Testis (tissue), 3 donors: ENCODE measurements around the gene SNTA1. TPM values are rescaled to one million over a fixed set of nuclear protein-coding genes. Genes with fewer than 3 reads are reported as not detected.
"Not testable (repeated sequence)": the region's sequence is repeated elsewhere in the genome, so short reads cannot be mapped to it uniquely, and the experiment has no call there.

ENCODE experiments used
- DNase-seq: peaks from one replicate; pipeline ENCODE4 v3.0.0-alpha.2; 2019
- H3K27ac ChIP-seq, 2 donors: fragments of 200-600 bp; sonication (generic); one replicate each; pipeline ENCODE4 v1.5.1; 2019
- H3K27me3 ChIP-seq: fragments of 200-600 bp; sonication (generic); one replicate; pipeline ENCODE4 v1.5.1; 2019
- H3K36me3 ChIP-seq: fragments of 200-600 bp; sonication (generic); one replicate; pipeline ENCODE4 v1.5.1; 2017; ENCODE audit warnings: low read depth; ENCODE audit errors: missing control alignments
- H3K4me1 ChIP-seq: fragments of 200-600 bp; sonication (generic); one replicate; pipeline ENCODE4 v1.5.1; 2019
- H3K4me3 ChIP-seq, 2 donors: fragments of 200-600 bp; sonication (generic); one replicate each; pipeline ENCODE4 v1.5.1; 2017 to 2019
- H3K9me3 ChIP-seq: fragments of 200-600 bp; sonication (generic); one replicate; pipeline ENCODE4 v1.5.1; 2017
- POLR2A ChIP-seq: fragments of 450-650 bp; IDR thresholded peaks from one replicate; pipeline ENCODE4 v1.6.1; 2017; ENCODE audit warnings: antibody characterized with exemption, mild to moderate bottlenecking, moderate library complexity
- WGBS, 2 donors: methylation state at CpG; one replicate each; pipeline ENCODE4 v1.1.5; 2018; 5-methylcytosine and 5-hydroxymethylcytosine counted together
- intact Hi-C: fragments of 100-400 bp; cut with DNase I; formaldehyde crosslinking; loops from one replicate; pipeline ENCODE4 v1.15.1; 2023; ENCODE audit warnings: low total_unique reads
- polyA plus RNA-seq: library from polyadenylated mRNA; stranded (reverse); fragments of 350-450 nt; fragmentation: Illumina TruSeq; extraction: RNeasy Lipid Tissue Mini Kit (QIAGEN cat#74804); gene quantifications from one replicate; pipeline ENCODE4 v1.2.3, GENCODE V29; 2014; ENCODE audit warnings: low read depth, low replicate concordance; ENCODE audit not compliant: insufficient read depth
- total RNA-seq, 2 donors: library from RNA; depleted of rRNA; stranded (reverse); fragments of >200 nt; gene quantifications; one replicate each; pipeline ENCODE4 v1.2.3, GENCODE V29; 2016
- TF ChIP-seq, protein P1 (sequence below), 3 experiments: fragments of 450-650 bp in 2 of 3; fragments of 200-600 bp in 1 of 3; sonication (generic) in 1 of 3; IDR thresholded peaks; one replicate each; pipeline ENCODE4 v1.5.1; 2016 to 2019; ENCODE audit warnings: antibody characterized with exemption in 3 of 3, mild to moderate bottlenecking in 2 of 3, moderate library complexity in 1 of 3

Gene SNTA1
- total and polyA plus RNA-seq, 3 donors from 2014 or later, result 28.0 to 135 (median 96.8) TPM

- WGBS, 2 donors, result 76 to 78% methylated on average over 10 of the region's 10 CpGs
- no peaks in the 10 kb centered on the region for H3K36me3 ChIP-seq
- no peak overlapping the region for H3K27ac ChIP-seq
- no peaks in the 10 kb centered on the region for H3K9me3 ChIP-seq
- DNase-seq, result no peak
- peaks cover 14% of the 10 kb centered on the region for H3K4me1 ChIP-seq
- TF ChIP-seq POLR2A, result no peak
- TF ChIP-seq, protein P1, sequence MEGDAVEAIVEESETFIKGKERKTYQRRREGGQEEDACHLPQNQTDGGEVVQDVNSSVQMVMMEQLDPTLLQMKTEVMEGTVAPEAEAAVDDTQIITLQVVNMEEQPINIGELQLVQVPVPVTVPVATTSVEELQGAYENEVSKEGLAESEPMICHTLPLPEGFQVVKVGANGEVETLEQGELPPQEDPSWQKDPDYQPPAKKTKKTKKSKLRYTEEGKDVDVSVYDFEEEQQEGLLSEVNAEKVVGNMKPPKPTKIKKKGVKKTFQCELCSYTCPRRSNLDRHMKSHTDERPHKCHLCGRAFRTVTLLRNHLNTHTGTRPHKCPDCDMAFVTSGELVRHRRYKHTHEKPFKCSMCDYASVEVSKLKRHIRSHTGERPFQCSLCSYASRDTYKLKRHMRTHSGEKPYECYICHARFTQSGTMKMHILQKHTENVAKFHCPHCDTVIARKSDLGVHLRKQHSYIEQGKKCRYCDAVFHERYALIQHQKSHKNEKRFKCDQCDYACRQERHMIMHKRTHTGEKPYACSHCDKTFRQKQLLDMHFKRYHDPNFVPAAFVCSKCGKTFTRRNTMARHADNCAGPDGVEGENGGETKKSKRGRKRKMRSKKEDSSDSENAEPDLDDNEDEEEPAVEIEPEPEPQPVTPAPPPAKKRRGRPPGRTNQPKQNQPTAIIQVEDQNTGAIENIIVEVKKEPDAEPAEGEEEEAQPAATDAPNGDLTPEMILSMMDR (IDR thresholded peaks at IDR 0.05), result no peak
- H3K27me3 ChIP-seq, result no peaks in the 10 kb centered on the region
- H3K4me3 ChIP-seq, result no peak overlapping the region
- intact Hi-C loops, result no loop called here
Observed at GRCh38 chr20:33488201-33488600, 44.6 kb upstream of the SNTA1 start.

- DNase-seq, H3K36me3 ChIP-seq, intact Hi-C loops, H3K27ac ChIP-seq, H3K4me3 ChIP-seq, H3K4me1 ChIP-seq, H3K27me3 ChIP-seq, H3K9me3 ChIP-seq: not testable (repeated sequence)
- WGBS, 2 donors, result 91 to 94% methylated on average over 5 of the region's 5 CpGs
Observed at GRCh38 chr20:33483186-33483585, 39.6 kb upstream of the SNTA1 start.

DNA sequence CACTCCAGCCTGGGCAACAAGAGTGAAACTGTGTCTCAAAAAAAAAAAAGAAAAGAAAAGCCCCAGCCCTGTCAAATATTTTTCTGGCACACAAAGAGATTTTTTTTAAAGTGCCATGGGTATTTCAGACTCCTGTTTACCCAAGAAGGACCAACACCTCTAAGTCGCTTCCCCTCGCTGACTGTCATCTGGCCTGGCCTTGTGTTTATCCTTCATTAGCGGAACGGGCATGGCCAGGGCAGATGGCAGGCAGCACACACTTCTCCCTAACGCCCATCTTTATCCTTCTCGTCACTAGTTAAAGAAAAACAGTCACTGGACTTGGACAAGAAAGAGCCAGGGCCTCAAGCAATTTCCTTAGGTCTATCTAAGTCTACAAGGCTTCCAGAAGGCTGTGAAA lies 39.0 kb upstream of the SNTA1 start:
- Histone ChIP-seq H3K4me1 (no peaks in the 10 kb centered on the region), H3K4me3 (no peak overlapping the region), H3K27ac (no peak overlapping the region), H3K9me3 (no peaks in the 10 kb centered on the region), H3K27me3 (no peaks in the 10 kb centered on the region), H3K36me3 (no peaks in the 10 kb centered on the region)
- DNase-seq, result no peak
- TF ChIP-seq POLR2A, result no peak
- TF ChIP-seq, protein P1 (IDR thresholded peaks at IDR 0.05), result no peak
- intact Hi-C loops, result no loop called here
- WGBS, 2 donors, result 81 to 83% methylated on average over 6 of the region's 6 CpGs

DNA sequence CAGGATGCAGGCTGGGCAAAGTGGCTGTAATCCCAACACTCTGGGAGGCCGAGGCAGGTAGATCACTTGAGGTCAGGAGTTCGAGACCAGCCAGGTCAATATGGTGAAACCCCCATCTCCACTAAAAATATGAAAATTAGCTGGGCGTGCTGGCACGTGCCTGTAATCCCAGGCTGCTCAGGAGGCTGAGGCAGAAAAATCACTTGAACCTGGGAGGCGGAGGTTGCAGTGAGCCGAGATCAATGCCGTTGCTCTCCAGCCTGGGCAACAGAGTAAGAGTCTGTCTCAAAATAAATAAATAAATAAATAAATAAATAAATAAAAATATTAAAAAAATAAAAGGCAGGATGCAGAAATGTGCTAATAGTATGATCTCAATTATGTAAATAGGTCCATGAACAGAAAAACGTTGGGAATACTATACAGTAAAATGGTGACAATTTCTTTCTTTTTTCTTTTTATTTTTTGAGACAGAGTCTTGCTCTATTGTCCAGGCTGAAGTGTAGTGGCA lies 37.9 kb upstream of the SNTA1 start:
- 93 to 94% methylated on average over 7 to 8 of the region's 8 CpGs for WGBS, 2 donors
- H3K4me1 ChIP-seq, result no peaks in the 10 kb centered on the region
- intact Hi-C loops, result no loop called here
- DNase-seq, result no peak
- no peaks in the 10 kb centered on the region for H3K27me3 ChIP-seq
- H3K36me3 ChIP-seq, result no peaks in the 10 kb centered on the region
- H3K9me3 ChIP-seq, result no peaks in the 10 kb centered on the region
- TF ChIP-seq, protein P1 (IDR thresholded peaks at IDR 0.05), result no peak
- no peak for TF ChIP-seq POLR2A
- no peak overlapping the region for H3K4me3 ChIP-seq
- H3K27ac ChIP-seq, result no peak overlapping the region

DNA sequence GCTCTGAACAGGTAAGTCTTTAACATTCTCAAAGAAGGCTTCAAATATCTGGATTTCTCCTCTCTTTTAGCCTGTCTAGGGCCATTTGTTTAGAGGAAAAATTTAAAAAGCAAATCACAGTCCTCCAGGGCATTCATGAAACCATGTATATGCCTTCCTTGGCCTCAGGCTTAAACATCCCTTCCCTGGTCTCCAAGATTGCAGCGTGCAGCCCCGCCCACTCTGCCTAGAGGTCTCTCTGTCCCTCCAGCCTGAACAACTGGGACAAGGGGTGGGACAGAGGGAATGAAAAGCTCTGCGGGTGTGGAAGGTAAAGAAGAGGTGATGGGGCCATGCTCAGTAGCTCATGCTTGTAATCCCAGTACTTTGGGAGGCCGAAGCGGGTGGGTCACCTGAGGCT lies 36.5 kb upstream of the SNTA1 start:
- 91 to 92% methylated on average over 5 of the region's 5 CpGs for WGBS, 2 donors
- H3K27me3 ChIP-seq, result no peaks in the 10 kb centered on the region
- no peaks in the 10 kb centered on the region for H3K4me1 ChIP-seq
- TF ChIP-seq POLR2A, result no peak
- TF ChIP-seq, protein P1 (IDR thresholded peaks at IDR 0.05), result no peak
- H3K27ac ChIP-seq, result no peak overlapping the region
- intact Hi-C loops, result no loop called here
- DNase-seq, result no peak
- no peak overlapping the region for H3K4me3 ChIP-seq
- no peaks in the 10 kb centered on the region for H3K9me3 ChIP-seq
- H3K36me3 ChIP-seq, result no peaks in the 10 kb centered on the region
